Subcutaneous abdominal adipose tissue (tissue), 5 donors: ENCODE results near the gene DST.
"Not testable (repeated sequence)": the region's sequence is repeated elsewhere in the genome, so short reads cannot be mapped to it uniquely, and the experiment has no call there.

Experiments
- H3K27ac ChIP-seq: one replicate; pipeline ENCODE4 v1.7.0; 2013; ENCODE audit warnings: low read depth, mild to moderate bottlenecking, inconsistent platforms, low read length, moderate library complexity
- H3K27me3 ChIP-seq, 5 donors: one replicate each; pipeline ENCODE4 v1.7.0; 2013; ENCODE audit warnings: low read length in 5 of 5, inconsistent platforms in 1 of 5; ENCODE audit not compliant: control insufficient read depth in 5 of 5, insufficient read depth in 4 of 5
- H3K36me3 ChIP-seq, 5 donors: one replicate each; pipeline ENCODE4 v1.7.0; 2013; ENCODE audit warnings: low read length in 5 of 5; ENCODE audit not compliant: control insufficient read depth in 5 of 5, insufficient read depth in 5 of 5
- H3K4me1 ChIP-seq, 5 donors: one replicate each; pipeline ENCODE4 v1.7.0; 2013; ENCODE audit warnings: low read length in 5 of 5, mild to moderate bottlenecking in 3 of 5, moderate library complexity in 1 of 5; ENCODE audit not compliant: control insufficient read depth in 5 of 5, insufficient read depth in 5 of 5
- H3K4me3 ChIP-seq, 5 donors: one replicate each; pipeline ENCODE4 v1.7.0; 2013; ENCODE audit warnings: low read length in 5 of 5, low read depth in 1 of 5
- H3K9ac ChIP-seq, 5 donors: one replicate each; pipeline ENCODE4 v1.7.0; 2013; ENCODE audit warnings: low read length in 5 of 5, mild to moderate bottlenecking in 4 of 5, moderate library complexity in 3 of 5
- H3K9me3 ChIP-seq, 5 donors: one replicate each; pipeline ENCODE4 v1.7.0; 2013; ENCODE audit warnings: low read length in 5 of 5; ENCODE audit not compliant: control insufficient read depth in 5 of 5
- donor health status: healthy.
- donor health status: healthy.
- donor health status: healthy.
- donor health status: healthy.
- donor health status: healthy.

DST gene

DNA sequence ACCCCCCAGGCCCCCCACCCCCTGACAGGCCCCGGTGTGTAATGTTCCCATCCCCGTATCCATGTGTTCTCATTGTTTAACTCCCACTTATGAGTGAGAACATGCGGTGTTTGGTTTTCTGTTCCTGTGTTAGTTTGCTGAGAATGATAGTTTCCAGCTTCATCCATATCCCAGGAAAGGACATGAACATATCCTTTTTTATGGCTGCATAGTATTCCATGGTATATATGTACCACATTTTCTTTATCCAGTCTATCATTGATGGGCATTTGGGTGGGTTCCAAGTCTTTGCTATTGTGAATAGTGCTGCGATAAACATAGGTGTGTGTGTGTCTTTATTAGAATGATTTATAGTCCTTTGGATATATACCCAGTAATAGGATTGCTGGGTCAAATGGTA, 80.0 kb downstream of the DST start:
- H3K4me1 ChIP-seq, H3K27ac ChIP-seq, H3K9me3 ChIP-seq, H3K9ac ChIP-seq, H3K27me3 ChIP-seq, H3K4me3 ChIP-seq: not testable (repeated sequence)
- H3K36me3 ChIP-seq = peaks cover 7 to 30% (median 15%) of the 10 kb centered on the region in 5 donors

DNA sequence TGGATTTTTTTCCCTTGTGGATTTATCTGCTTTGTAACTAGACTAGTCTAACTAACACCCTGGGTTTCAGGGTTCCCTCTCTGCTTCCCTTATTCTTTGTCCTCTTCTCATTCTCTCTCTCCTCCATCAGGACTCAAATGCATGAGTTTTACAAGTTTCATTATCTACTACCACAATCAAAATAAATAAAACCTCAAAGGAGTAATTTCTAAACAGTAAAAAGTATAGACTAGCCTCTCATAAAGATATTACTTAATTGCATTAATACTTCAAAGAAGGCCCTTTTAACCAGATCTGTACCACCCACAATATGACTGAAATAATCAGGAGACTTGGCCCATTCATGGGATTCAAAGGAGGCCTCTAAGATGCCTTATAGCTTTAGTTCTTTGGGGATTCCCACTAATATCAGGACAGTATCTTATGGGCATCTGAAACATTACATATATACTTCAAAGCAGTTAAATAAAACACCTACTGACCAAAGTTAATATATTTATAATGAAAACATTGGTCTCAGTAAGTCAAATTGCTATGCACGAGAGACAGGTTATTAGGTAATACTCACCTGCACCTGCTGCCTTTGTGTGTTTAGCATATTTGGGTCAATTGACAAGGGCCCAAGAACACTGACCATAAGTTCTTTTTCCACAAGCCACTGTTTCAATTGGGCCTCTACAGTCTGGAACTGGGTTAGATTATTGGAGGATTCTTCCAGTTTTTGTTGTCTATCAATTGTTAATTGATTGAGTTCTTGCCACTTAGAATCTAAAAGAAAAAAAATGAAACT, 85.7 kb downstream of the DST start:
- H3K27me3 ChIP-seq = no peaks in the 10 kb centered on the region
- no peak overlapping the region for H3K27ac ChIP-seq
- no peaks in the 10 kb centered on the region for H3K9me3 ChIP-seq
- H3K9ac ChIP-seq = no peak overlapping the region
- H3K4me1 ChIP-seq = peaks cover 0 to under 1% (median 0%) of the 10 kb centered on the region in 5 donors
- H3K36me3 ChIP-seq = peaks cover 18 to 39% (median 35%) of the 10 kb centered on the region in 5 donors
- no peak overlapping the region for H3K4me3 ChIP-seq

DNA sequence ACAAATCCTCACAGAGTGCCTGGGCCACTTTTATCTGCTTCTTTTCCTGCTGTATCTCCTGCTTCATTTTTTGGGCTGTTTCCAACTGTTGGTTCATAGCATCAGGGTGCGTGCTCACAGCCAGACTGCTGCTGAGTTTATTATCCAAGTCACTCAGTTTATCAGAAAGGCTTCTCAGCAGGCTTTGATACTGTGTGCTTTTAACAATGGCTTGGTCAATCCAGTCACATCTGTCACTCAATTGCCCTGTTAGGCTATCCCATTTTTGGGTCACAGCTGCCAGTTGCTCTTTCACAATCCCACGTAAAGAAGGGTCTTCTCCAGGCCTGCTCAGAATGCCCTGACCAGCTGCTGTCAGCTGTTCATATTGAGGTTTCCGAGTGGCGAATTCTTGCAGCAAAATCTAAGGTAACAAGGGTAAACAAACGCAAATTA, 87.2 kb downstream of the DST start:
- Histone ChIP-seq H3K9ac (no peak overlapping the region), H3K4me1 (peaks cover 0 to 13% (median 4%) of the 10 kb centered on the region in 5 donors), H3K27ac (no peak overlapping the region), H3K4me3 (no peak overlapping the region), H3K36me3 (peaks cover 14 to 31% (median 24%) of the 10 kb centered on the region in 5 donors), H3K9me3 (no peaks in the 10 kb centered on the region), H3K27me3 (no peaks in the 10 kb centered on the region)

- no peak overlapping the region for H3K4me3 ChIP-seq
- H3K4me1 ChIP-seq = peaks cover 0 to 21% (median 12%) of the 10 kb centered on the region in 5 donors
- H3K27ac ChIP-seq = no peak overlapping the region
- H3K9ac ChIP-seq = no peak overlapping the region
- H3K36me3 ChIP-seq = peaks cover 13 to 26% (median 16%) of the 10 kb centered on the region in 5 donors
- no peaks in the 10 kb centered on the region for H3K27me3 ChIP-seq
- H3K9me3 ChIP-seq = no peaks in the 10 kb centered on the region
Observed at GRCh38 chr6:56552187-56553130, 90.2 kb downstream of the DST start.

GRCh38 chr6:56551409-56552120, 91.1 kb downstream of the DST start:
- peak overlapping the region; percentile 17 for H3K27ac ChIP-seq
- no peaks in the 10 kb centered on the region for H3K27me3 ChIP-seq
- no peak overlapping the region for H3K9ac ChIP-seq
- peaks cover 0 to 21% (median 12%) of the 10 kb centered on the region in 5 donors for H3K4me1 ChIP-seq
- H3K4me3 ChIP-seq = no peak overlapping the region
- H3K9me3 ChIP-seq = no peaks in the 10 kb centered on the region
- H3K36me3 ChIP-seq = peaks cover 8 to 22% (median 14%) of the 10 kb centered on the region in 5 donors

GRCh38 chr6:56550301-56550700, 92.4 kb downstream of the DST start:
- peak overlapping the region; percentile 52 for H3K27ac ChIP-seq
- peak overlapping the region in 1 of 5 donors; percentile 59 for H3K9ac ChIP-seq
- peak overlapping the region in 3 of 5 donors; percentile 1 to 50 (median 25) for H3K4me3 ChIP-seq
- no peaks in the 10 kb centered on the region for H3K9me3 ChIP-seq
- peaks cover 4 to 18% (median 11%) of the 10 kb centered on the region in 5 donors for H3K36me3 ChIP-seq
- H3K4me1 ChIP-seq = peaks cover 0 to 21% (median 12%) of the 10 kb centered on the region in 5 donors
- no peaks in the 10 kb centered on the region for H3K27me3 ChIP-seq

- Histone ChIP-seq H3K36me3 (peaks cover 0 to 8% (median 3%) of the 10 kb centered on the region in 5 donors), H3K27ac (peak overlapping the region; percentile 19), H3K4me3 (peak overlapping the region in 1 of 5 donors; percentile 17), H3K4me1 (peaks cover 0 to 21% (median 12%) of the 10 kb centered on the region in 5 donors), H3K9ac (peak overlapping the region in 1 of 5 donors; percentile 42), H3K27me3 (no peaks in the 10 kb centered on the region), H3K9me3 (no peaks in the 10 kb centered on the region)
Observed at GRCh38 chr6:56549014-56549413, 93.7 kb downstream of the DST start.

DNA sequence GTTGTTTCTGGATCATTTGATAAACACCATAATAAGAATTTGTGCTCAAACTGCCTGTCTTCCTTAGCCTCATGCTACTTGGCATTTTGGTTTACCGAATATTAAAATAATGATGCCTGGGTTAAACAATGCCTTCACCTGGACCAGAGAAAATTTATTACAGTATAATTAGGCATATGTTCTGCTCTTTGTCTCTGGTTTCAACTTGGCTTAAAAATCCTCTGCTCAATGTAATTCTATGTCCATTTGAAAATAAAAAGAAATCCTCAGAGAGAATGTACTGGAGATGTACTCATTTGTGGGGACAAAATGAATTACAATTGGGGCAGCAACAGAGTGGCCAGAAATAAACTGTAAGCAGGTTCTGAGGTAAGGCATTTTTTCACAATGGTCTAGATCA, 95.0 kb downstream of the DST start:
- H3K36me3 ChIP-seq = peaks cover 0 to 4% (median 1%) of the 10 kb centered on the region in 5 donors
- no peak overlapping the region for H3K27ac ChIP-seq

More for the DNA sequence above, 95.0 kb downstream of the DST start:
- Histone ChIP-seq H3K9me3 (no peaks in the 10 kb centered on the region), H3K4me1 (peaks cover 0 to 27% (median 14%) of the 10 kb centered on the region in 5 donors), H3K4me3 (no peak overlapping the region), H3K27me3 (no peaks in the 10 kb centered on the region), H3K9ac (no peak overlapping the region)
